CD4-positive, alpha-beta T cell treated with Interleukin-6 at 100 ng/mL for 8 hours (primary cell): ENCODE results near the gene OLA1.

Experiments
- DNase-seq: peaks from one replicate; pipeline ENCODE4 v3.0.0-alpha.2; 2020; ENCODE audit warnings: mixed read lengths, low spot score

The OLA1 gene

GRCh38 chr2:174120346-174120745 is 128.0 kb downstream of the OLA1 start:
- no peak for DNase-seq

DNA sequence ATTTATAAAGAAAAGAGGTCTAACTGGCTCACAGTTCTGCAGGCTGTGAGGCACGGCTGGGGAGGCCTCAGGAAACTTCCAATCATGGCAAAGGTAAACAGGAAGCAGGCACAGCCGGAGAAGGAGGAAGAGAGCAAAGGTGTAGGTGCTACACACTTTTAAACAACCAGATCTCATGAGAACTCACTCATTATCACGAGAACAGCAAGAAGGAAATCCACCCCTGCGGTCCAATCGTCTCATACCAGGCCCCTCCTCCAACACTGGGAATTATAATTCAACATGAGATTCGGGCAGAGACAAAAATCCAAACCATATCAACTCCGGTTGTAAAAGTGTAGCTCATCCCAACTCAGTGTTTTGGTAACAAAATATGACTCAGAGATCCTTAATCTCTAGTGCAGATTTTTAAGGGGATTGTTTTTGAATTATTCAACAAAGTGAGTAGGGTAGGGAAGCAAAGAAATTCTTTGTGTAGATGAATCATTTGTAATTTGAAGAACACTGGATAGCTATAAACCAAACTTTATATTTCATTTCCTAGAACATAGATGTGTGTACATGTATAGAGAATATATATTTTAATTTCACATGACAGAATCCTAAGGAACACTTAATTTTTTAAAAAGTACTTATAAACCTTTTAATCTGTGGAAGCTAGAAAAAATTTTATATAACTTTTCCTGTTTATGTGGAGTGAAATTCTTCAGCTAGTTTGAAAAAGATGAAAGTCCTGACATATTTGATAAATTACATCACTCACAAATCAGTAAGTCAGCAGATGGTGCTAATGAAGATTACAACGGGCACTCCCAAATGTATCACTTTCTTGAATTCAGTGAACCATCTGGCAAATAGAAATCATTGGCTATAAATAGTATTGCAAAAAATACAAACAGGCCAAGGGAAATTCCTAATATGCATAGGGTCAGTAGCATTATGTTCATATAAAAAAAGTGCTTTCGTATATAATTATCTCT is 130.1 kb downstream of the OLA1 start:
- DNase-seq: no peak

- no peak for DNase-seq
Measured at GRCh38 chr2:174112073-174112472, 136.3 kb downstream of the OLA1 start.

DNA sequence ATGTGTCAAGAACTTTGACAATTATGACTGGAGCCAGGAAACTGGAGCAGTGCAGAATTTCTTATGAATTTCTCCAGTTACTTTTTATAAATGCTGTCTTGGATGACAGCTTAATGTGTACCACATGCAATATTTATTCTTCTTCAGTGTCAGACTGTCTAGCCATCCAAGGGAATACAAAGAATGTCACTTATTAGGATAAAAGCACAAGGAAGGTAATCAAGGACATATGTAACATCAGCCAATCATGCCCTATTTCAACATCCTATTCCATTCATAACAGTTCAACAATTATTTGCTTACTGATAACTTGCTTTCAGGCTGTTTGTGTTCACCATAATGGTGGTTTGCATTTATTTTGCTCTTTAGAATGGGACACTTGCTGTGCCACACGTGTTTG is 139.8 kb downstream of the OLA1 start:
- no peak for DNase-seq

DNA sequence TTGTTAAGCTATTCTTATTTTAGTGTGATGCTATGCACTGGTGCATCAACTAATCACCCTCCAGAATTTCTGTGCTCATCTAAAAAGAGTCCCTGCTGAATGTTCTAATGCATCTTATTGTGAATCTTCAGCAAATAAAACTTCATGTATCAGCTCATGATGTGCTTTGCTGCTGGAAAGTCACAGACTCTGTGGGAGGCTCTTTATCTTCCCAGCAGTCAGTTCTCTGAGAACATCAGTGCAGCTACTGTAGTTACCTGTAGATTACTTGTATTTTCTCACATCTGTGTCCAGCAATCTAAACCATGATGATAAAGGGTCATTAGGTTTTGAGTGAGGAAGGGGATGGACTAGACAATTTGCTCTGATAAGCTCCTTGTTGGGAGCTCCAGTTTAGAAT is 141.6 kb downstream of the OLA1 start:
- DNase-seq: no peak

GRCh38 chr2:174094542-174094941 is 153.8 kb downstream of the OLA1 start:
- no peak for DNase-seq

DNA sequence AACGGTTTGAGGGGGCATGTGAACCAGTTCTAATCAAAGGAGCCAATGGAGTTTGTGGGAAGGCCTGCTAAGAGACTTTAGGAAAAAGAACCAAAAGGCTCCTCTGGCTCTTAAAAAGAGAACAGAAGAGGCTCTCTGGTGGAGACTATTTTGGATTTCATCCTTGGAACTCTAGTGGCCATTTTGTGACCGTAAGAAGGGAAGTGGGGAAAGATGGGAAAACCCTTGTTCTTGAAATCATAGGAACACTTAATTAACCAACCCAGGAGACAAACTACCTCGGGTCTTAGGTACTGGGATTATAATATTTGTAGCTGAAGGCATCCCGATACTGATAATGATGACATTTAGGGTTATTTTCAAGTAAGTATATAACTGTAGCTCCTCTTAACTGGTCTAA is 157.9 kb downstream of the OLA1 start:
- DNase-seq: no peak

- no peak for DNase-seq
Measured at GRCh38 chr2:174088706-174089460, 159.4 kb downstream of the OLA1 start.

GRCh38 chr2:174086708-174087107 is 161.6 kb downstream of the OLA1 start:
- DNase-seq: no peak

GRCh38 chr2:174085781-174086180 is 162.6 kb downstream of the OLA1 start:
- no peak for DNase-seq

DNA sequence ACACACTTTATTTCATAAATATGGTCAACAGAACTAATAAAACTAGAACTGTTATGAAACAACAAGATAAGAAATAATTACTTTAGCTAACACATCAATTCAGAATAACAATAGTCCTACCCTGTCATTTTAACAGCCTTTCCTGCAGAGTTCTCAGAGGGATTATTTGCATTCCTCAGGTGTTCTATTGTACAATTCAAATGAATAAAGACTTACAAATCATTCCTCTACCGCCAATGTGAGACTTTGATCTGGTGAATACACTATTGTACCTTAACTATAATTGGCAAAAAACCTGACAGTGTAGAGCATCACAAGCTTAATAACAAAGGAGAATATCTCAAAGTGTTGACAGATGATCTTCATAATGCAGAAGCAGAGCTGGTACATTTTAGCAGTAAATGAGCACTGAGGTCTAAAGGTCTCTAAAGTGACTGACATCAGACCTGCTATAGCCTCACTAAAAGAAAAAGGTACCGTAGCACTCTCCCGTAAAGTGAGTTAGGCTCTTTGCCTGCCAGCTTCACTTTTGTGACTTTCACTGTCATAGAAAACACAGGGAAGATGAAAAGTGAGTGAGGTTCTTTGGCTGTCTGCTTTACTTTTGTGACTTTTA is 164.4 kb downstream of the OLA1 start:
- DNase-seq: no peak

- no peak for DNase-seq
Measured at GRCh38 chr2:174080672-174081121, 167.6 kb downstream of the OLA1 start.

DNA sequence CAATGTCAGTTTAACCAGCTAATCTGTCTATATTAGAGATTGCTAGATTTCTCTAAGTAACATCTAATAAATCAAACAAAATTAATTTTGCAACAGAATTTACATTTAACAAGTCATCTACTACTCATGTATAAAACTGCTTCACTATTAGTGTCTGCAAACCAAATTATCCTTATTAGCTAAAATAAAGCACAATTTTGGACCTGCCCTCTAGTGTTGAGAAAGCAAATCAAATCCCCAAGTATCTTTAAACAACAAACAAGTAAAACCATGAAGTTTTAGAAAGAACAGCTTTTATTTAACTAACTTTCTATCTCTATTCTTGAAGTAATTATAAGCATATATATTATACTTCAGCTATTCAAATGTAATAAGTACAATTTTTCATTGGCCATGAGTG is 170.1 kb downstream of the OLA1 start:
- no peak for DNase-seq

- DNase-seq: no peak
Measured at GRCh38 chr2:174076975-174077374, 171.4 kb downstream of the OLA1 start.

DNA sequence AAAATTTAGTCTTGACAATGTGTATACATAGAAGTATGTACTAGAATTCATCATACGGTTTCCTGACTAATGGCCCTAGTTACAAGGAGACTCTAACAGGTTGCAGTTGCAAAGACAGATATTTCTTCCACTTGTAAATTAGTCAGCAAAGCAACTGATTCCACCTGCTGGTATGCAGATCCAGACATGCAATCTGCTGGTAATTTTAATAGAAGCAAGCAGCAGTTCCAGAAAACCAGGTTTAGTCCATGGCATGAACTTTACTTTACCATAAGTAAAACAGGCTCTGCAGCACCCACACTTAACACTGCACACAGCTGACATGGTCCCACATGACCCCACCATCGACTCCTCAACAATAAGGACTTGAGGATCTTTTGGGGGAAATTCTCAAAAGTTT is 172.3 kb downstream of the OLA1 start:
- no peak for DNase-seq

DNA sequence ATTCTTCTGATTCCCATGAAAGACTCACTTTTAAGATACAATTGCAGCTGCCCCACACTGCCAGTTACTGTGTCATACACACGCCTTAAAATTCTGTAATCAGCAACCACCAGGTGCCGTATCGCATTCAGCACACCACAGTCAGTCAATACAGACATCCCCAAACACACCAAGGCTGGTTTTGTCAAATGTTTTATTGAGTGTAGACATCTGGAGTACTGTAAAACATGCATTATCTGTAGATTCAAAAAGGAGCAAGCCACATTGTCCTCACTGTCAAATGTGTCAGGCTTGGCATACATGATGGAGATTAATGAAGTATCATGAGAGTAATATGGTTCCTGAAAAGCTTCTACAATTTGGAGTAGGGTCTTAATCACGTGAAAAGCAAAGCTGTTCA is 173.5 kb downstream of the OLA1 start:
- no peak for DNase-seq

DNA sequence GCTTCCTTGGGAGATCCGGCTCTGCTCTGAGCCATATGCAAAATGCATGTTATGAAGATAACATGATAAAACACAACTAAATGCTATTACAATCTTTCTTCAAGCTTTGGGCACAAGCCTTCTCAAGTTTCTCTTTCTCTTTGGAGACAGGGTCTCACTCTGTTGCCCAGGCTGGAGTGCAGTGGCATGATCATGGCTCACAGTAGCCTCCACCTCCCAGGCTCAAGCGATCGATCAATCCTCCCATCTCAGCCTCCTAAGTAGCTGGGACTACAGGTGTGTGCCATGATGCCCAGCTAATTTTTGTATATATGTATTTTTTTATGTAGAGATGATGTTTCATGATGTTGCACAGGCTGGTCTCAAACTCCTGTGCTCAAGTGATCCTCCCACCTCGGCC is 175.5 kb downstream of the OLA1 start:
- no peak for DNase-seq

DNA sequence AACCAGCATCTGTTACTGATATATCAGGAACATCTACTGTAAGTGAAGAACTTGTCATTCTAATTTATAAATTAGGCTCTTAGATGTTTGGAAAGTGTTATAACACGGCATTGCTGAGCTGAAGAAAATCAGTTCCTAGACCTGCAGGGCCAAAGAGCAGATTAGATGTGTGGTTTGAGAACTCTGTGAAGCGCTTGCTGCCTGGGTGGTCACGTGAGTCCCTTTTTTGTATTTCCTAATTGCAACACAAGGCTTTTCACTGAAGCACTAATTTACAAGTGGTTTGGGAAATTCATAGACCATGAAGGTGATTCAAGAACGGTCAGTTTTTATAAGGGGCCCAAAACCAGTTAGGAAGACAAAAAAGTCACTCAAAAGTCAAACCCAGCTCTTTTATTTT is 176.3 kb downstream of the OLA1 start:
- DNase-seq: no peak

DNA sequence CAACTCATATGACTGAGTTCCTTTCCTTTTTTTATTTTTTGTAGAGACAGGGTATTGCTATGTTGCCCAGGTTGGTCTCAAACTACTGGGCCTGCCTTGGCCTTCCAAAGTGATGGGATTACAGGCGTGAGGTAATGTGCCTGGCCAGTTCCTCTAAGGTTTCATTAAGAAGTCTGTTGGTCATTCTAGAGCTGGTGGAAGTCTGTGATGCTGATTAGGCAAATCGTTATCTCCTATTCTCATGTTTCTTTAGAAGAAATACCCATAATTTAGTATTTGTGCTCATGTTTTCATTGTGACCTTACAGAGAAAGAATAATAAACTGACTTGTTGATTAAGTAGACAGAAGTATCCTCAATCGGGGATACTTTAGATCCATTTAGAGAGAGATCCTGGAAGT is 177.0 kb downstream of the OLA1 start:
- no peak for DNase-seq

GRCh38 chr2:174070281-174070680 is 178.1 kb downstream of the OLA1 start:
- no peak for DNase-seq

GRCh38 chr2:174067815-174068214 is 180.5 kb downstream of the OLA1 start:
- DNase-seq: no peak

DNA sequence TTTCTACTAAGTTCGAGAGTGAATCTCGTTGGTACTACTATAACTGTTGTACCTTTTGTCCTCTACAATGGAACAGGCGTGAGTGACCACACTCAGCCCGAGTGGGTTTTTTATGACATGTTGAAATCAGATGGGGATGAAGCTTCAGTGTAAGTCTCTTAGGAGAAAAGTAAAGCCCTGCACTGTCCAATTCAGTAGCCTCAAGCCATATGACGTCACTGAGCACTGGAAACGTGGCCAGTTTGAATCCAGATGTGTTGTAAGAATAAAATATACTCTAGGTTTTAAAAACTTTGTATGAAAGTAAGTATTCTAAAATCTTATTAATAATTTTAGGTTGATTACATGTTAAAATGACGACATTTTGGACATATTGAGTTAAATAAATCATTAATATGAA is 181.5 kb downstream of the OLA1 start:
- DNase-seq: no peak
